HG02884 (cell line): ENCODE data around the gene CYB5A.

Experiments used
- ATAC-seq: cut with Tn5 transposase; IDR thresholded peaks from one replicate; pipeline ENCODE4 v1.9.1; 2021; ENCODE audit warnings: mild to moderate bottlenecking, moderate library complexity; ENCODE audit not compliant: unreplicated experiment

CYB5A gene

GRCh38 chr18:74249181-74249968 lies 42.4 kb downstream of the CYB5A start:
- ATAC-seq: no peak

- peak; percentile 71 for ATAC-seq
Observed at GRCh38 chr18:74248595-74248994, 43.2 kb downstream of the CYB5A start.

GRCh38 chr18:74248189-74248588 lies 43.6 kb downstream of the CYB5A start:
- no peak for ATAC-seq

GRCh38 chr18:74244554-74244953 lies 47.2 kb downstream of the CYB5A start:
- ATAC-seq: no peak

- no peak for ATAC-seq
Observed at GRCh38 chr18:74243127-74243526, 48.6 kb downstream of the CYB5A start.

- no peak for ATAC-seq
Observed at GRCh38 chr18:74242438-74243096, 49.2 kb downstream of the CYB5A start.

GRCh38 chr18:74241970-74242369 lies 49.8 kb downstream of the CYB5A start:
- ATAC-seq: no peak

- ATAC-seq: no peak
Observed at GRCh38 chr18:74241426-74241825, 50.3 kb downstream of the CYB5A start.

GRCh38 chr18:74239567-74239966 lies 52.2 kb downstream of the CYB5A start:
- ATAC-seq: no peak

GRCh38 chr18:74234326-74235171 lies 57.2 kb downstream of the CYB5A start:
- ATAC-seq: no peak

- ATAC-seq: no peak
Observed at GRCh38 chr18:74233933-74234325, 57.8 kb downstream of the CYB5A start.

GRCh38 chr18:74230922-74231714 lies 60.6 kb downstream of the CYB5A start:
- ATAC-seq: no peak

GRCh38 chr18:74229891-74230290 lies 61.9 kb downstream of the CYB5A start:
- no peak for ATAC-seq

GRCh38 chr18:74229005-74229404 lies 62.8 kb downstream of the CYB5A start:
- no peak for ATAC-seq

- ATAC-seq: no peak
Observed at GRCh38 chr18:74228312-74228711, 63.5 kb downstream of the CYB5A start.

- no peak for ATAC-seq
Observed at GRCh38 chr18:74226666-74227065, 65.1 kb downstream of the CYB5A start.

- ATAC-seq: no peak
Observed at GRCh38 chr18:74226156-74226555, 65.6 kb downstream of the CYB5A start.

GRCh38 chr18:74225193-74225840 lies 66.4 kb downstream of the CYB5A start:
- ATAC-seq: no peak

GRCh38 chr18:74222710-74223494 lies 68.9 kb downstream of the CYB5A start:
- ATAC-seq: no peak
